Brain pericyte (primary cell): ENCODE data around the gene CNPPD1.

ENCODE experiments used
- DNase-seq: peaks from one replicate; pipeline ENCODE4 v3.0.0-alpha.2; 2012; ENCODE audit warnings: low read depth, low spot score

The CNPPD1 gene

GRCh38 chr2:219122202-219122980 lies 54.3 kb downstream of the CNPPD1 start:
- no peak for DNase-seq
